Neuronal stem cell (in vitro differentiated cells): ENCODE measurements around the gene ZNF697.

Source experiments
- DNase-seq: peaks from one replicate; pipeline ENCODE4 v3.0.0-alpha.2; 2013; ENCODE audit warnings: low spot score
- H2AFZ ChIP-seq: one replicate; pipeline ENCODE4 v1.6.1; 2013; ENCODE audit warnings: mild to moderate bottlenecking, low read length, inconsistent platforms
- H2AK5ac ChIP-seq: 2 replicates; pipeline ENCODE4 v1.6.1; 2013; ENCODE audit warnings: low read depth, mild to moderate bottlenecking, inconsistent platforms, low read length, moderate library complexity, mixed read lengths
- H2BK120ac ChIP-seq: 2 replicates; pipeline ENCODE4 v1.6.1; 2013; ENCODE audit warnings: low read depth, mild to moderate bottlenecking, inconsistent platforms, low read length, moderate library complexity, mixed read lengths
- H2BK12ac ChIP-seq: one replicate; pipeline ENCODE4 v1.6.1; 2013; ENCODE audit warnings: low read length, inconsistent platforms
- H2BK15ac ChIP-seq: 2 replicates; pipeline ENCODE4 v1.6.1; 2013; ENCODE audit warnings: mild to moderate bottlenecking, low read length, inconsistent platforms, mixed read lengths
- H2BK5ac ChIP-seq: one replicate; pipeline ENCODE4 v1.6.1; 2013; ENCODE audit warnings: inconsistent platforms, mild to moderate bottlenecking, low read length, moderate library complexity
- H3K14ac ChIP-seq: one replicate; pipeline ENCODE4 v1.6.1; 2013; ENCODE audit warnings: low read length, inconsistent platforms
- H3K18ac ChIP-seq: 2 replicates; pipeline ENCODE4 v1.6.1; 2013; ENCODE audit warnings: low read length, inconsistent platforms
- H3K23ac ChIP-seq: 2 replicates; pipeline ENCODE4 v1.6.1; 2013; ENCODE audit warnings: low read depth, mild to moderate bottlenecking, mixed read lengths, low read length, inconsistent platforms; ENCODE audit not compliant: poor library complexity
- H3K27ac ChIP-seq: replicated peaks from 3 replicates; pipeline ENCODE4 v1.5.1; 2013; ENCODE audit warnings: low read length, inconsistent platforms
- H3K27me3 ChIP-seq, 3 experiments: 2 replicates each; pipeline ENCODE4 v1.6.1; 2013; ENCODE audit warnings: low read length in 3 of 3, mild to moderate bottlenecking in 2 of 3, inconsistent platforms in 1 of 3, low read depth in 1 of 3, mixed read lengths in 1 of 3, moderate library complexity in 1 of 3; ENCODE audit not compliant: control insufficient read depth in 3 of 3, insufficient read depth in 3 of 3
- H3K36me3 ChIP-seq, 2 donors: replicated peaks in 1 of 2; 2 replicates each; pipeline ENCODE4 v1.6.1; 2013; ENCODE audit warnings: low read length in 2 of 2; ENCODE audit not compliant: control insufficient read depth in 2 of 2, insufficient read depth in 2 of 2
- H3K4ac ChIP-seq: 2 replicates; pipeline ENCODE4 v1.6.1; 2013; ENCODE audit warnings: inconsistent platforms, mild to moderate bottlenecking, low read length, moderate library complexity
- H3K4me1 ChIP-seq, 2 donors: 1 replicate in 1 of 2; 2 replicates in 1 of 2; pipeline ENCODE4 v1.6.1; 2013; ENCODE audit warnings: low read length in 2 of 2, low read depth in 1 of 2; ENCODE audit not compliant: control insufficient read depth in 2 of 2, insufficient read depth in 1 of 2
- H3K4me2 ChIP-seq: one replicate; pipeline ENCODE4 v1.6.1; 2013; ENCODE audit warnings: mild to moderate bottlenecking, low read length, inconsistent platforms; ENCODE audit not compliant: insufficient read depth, poor library complexity, severe bottlenecking
- H3K4me3 ChIP-seq, 2 donors: 2 replicates each; pipeline ENCODE4 v1.5.1; 2013; ENCODE audit warnings: low read length in 2 of 2, mild to moderate bottlenecking in 2 of 2, inconsistent platforms in 1 of 2, moderate library complexity in 1 of 2
- H3K79me1 ChIP-seq: one replicate; pipeline ENCODE4 v1.6.1; 2013; ENCODE audit warnings: low read depth, mild to moderate bottlenecking, inconsistent platforms, low read length, moderate library complexity
- H3K9ac ChIP-seq: one replicate; pipeline ENCODE4 v1.6.1; 2013; ENCODE audit warnings: mild to moderate bottlenecking, low read depth, low read length, inconsistent platforms; ENCODE audit not compliant: poor library complexity
- H3K9me3 ChIP-seq, 2 donors: replicated peaks in 1 of 2; 2 replicates each; pipeline versions ENCODE3 to v1.6.1; 2013; ENCODE audit warnings: low read length in 2 of 2, mild to moderate bottlenecking in 2 of 2, inconsistent platforms in 1 of 2, low read depth in 1 of 2, mixed read lengths in 1 of 2, moderate library complexity in 1 of 2; ENCODE audit not compliant: control insufficient read depth in 2 of 2, insufficient read depth in 1 of 2
- H4K8ac ChIP-seq: one replicate; pipeline ENCODE4 v1.6.1; 2013; ENCODE audit warnings: low read depth, mild to moderate bottlenecking, inconsistent platforms, low read length, moderate library complexity
- H4K91ac ChIP-seq: one replicate; pipeline ENCODE4 v1.6.1; 2013; ENCODE audit warnings: low read length, low read depth, mild to moderate bottlenecking, inconsistent platforms; ENCODE audit not compliant: poor library complexity
- WGBS, 2 donors: extraction: QIAGEN DNeasy Blood & Tissue Kit; methylation state at CpG; one replicate each; pipeline ENCODE4 v1.1.7; 2013; ENCODE audit warnings: missing lambda C conversion rate in 2 of 2, mixed read lengths in 1 of 2; ENCODE audit not compliant: insufficient read length in 2 of 2, insufficient replicate concordance in 1 of 2; ENCODE audit errors: extremely low coverage in 2 of 2; 5-methylcytosine and 5-hydroxymethylcytosine counted together

Gene ZNF697

GRCh38 chr1:119632841-119633240, 15.2 kb downstream of the ZNF697 start:
- Histone ChIP-seq H2AK5ac (no peak overlapping the region), H3K27ac (no peak overlapping the region), H3K27me3 (no peaks in the 10 kb centered on the region), H2BK120ac (no peak overlapping the region), H3K4ac (no peak overlapping the region), H2AFZ (no peak overlapping the region), H3K4me3 (no peak overlapping the region), H2BK12ac (no peak overlapping the region), H2BK15ac (no peak overlapping the region), H3K9me3 (no peaks in the 10 kb centered on the region), H3K23ac (no peak overlapping the region), H3K36me3 (peaks cover 0 to 3% of the 10 kb centered on the region in 2 donors), H3K9ac (no peak overlapping the region), H4K91ac (no peak overlapping the region), H4K8ac (no peak overlapping the region), H3K18ac (no peak overlapping the region), H3K14ac (no peak overlapping the region), H2BK5ac (no peak overlapping the region), H3K4me1 (peaks cover 0 to 4% of the 10 kb centered on the region in 2 donors), H3K4me2 (no peak overlapping the region), H3K79me1 (no peaks in the 10 kb centered on the region)
- no CpG with 5 or more reads among the region's 4 CpGs for WGBS, 2 donors
- DNase-seq: no peak

DNA sequence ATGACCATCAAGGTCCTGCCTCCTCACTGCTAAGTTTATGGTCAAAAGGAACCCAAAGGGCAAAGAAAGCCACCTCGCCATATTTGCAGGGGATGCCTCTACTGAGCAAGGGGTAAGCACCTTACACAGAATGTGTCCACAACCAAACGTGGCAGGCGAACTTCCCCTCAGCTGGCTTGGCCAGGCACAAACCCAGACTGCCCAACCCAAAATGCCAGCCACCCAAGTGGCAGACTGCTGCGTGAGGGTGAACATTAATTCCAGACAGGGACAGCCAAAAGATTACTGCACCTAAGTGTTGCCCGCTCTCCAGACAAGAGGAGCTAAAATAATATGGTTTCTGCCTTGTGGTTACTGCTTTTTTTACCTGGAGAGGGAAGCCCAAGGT, 16.0 kb downstream of the ZNF697 start:
- H3K9ac ChIP-seq: no peak overlapping the region
- H3K4me1 ChIP-seq: peaks cover 0 to 4% of the 10 kb centered on the region in 2 donors
- H3K4me2 ChIP-seq: no peak overlapping the region
- no peak overlapping the region for H3K23ac ChIP-seq
- H3K27ac ChIP-seq: no peak overlapping the region
- H4K8ac ChIP-seq: no peak overlapping the region
- H2AFZ ChIP-seq: no peak overlapping the region
- peak overlapping the region; percentile 21 for H3K18ac ChIP-seq
- H2BK120ac ChIP-seq: no peak overlapping the region
- no peak overlapping the region for H2AK5ac ChIP-seq
- H3K36me3 ChIP-seq: peaks cover 0 to 3% of the 10 kb centered on the region in 2 donors
- no peaks in the 10 kb centered on the region for H3K27me3 ChIP-seq
- no peak for DNase-seq
- H2BK12ac ChIP-seq: no peak overlapping the region
- H3K9me3 ChIP-seq: no peaks in the 10 kb centered on the region
- no peak overlapping the region for H3K4ac ChIP-seq
- WGBS, 2 donors: no CpG with 5 or more reads among the region's 5 CpGs
- no peak overlapping the region for H4K91ac ChIP-seq
- H3K79me1 ChIP-seq: no peaks in the 10 kb centered on the region
- H2BK5ac ChIP-seq: no peak overlapping the region
- no peak overlapping the region for H2BK15ac ChIP-seq
- H3K14ac ChIP-seq: no peak overlapping the region
- no peak overlapping the region for H3K4me3 ChIP-seq

DNA sequence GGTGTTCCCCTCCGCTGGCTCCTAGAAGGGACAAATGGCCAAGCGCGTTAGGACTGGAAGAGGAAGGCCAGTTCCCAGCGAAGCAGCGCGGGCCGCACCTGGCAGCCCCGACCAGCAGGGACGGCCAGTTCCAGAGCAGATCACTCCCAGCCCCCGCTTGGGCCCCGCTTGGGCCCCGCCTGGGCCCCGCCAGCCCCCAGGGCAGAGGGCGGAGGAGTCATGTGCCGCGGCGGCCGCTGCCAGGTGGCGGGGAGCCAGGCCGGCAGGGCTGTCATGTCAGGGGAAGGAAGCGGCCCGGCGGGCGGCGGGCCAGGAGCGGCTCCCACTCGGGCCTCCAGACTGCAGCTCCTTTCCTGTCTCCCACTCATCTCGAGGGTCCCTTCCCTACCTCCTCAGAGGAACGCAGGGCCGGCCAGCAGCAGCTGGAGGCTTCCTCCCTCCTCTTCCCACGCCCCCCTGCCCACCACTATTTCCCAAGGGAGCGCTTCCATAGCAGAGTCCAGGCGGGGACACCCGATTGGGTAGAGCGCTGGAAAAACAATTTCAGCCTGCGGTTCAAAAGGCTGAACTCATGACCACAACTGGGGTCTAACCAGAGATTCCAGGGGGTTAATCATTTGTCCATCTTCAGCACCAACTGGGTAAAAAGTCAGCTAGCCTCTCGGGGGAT, 16.5 kb downstream of the ZNF697 start:
- no peak overlapping the region for H3K27ac ChIP-seq
- WGBS, 2 donors: no CpG with 5 or more reads among the region's 37 CpGs
- H2AK5ac ChIP-seq: peak overlapping the region; percentile 24
- H2BK120ac ChIP-seq: no peak overlapping the region
- no peak overlapping the region for H2AFZ ChIP-seq
- H3K14ac ChIP-seq: no peak overlapping the region
- H3K36me3 ChIP-seq: peaks cover 0 to 3% of the 10 kb centered on the region in 2 donors
- peak overlapping the region in 1 of 2 donors; percentile 36 for H3K4me3 ChIP-seq
- no peaks in the 10 kb centered on the region for H3K9me3 ChIP-seq
- DNase-seq: no peak
- H3K79me1 ChIP-seq: no peaks in the 10 kb centered on the region
- no peaks in the 10 kb centered on the region for H3K27me3 ChIP-seq
- no peak overlapping the region for H3K4me2 ChIP-seq
- peaks cover 0 to 4% of the 10 kb centered on the region in 2 donors for H3K4me1 ChIP-seq
- no peak overlapping the region for H4K8ac ChIP-seq
- H2BK5ac ChIP-seq: no peak overlapping the region
- H4K91ac ChIP-seq: no peak overlapping the region
- peak overlapping the region; percentile 34 for H3K18ac ChIP-seq
- peak overlapping the region; percentile 18 for H3K9ac ChIP-seq
- H2BK15ac ChIP-seq: no peak overlapping the region
- peak overlapping the region; percentile 11 for H3K23ac ChIP-seq
- no peak overlapping the region for H3K4ac ChIP-seq
- H2BK12ac ChIP-seq: no peak overlapping the region

DNA sequence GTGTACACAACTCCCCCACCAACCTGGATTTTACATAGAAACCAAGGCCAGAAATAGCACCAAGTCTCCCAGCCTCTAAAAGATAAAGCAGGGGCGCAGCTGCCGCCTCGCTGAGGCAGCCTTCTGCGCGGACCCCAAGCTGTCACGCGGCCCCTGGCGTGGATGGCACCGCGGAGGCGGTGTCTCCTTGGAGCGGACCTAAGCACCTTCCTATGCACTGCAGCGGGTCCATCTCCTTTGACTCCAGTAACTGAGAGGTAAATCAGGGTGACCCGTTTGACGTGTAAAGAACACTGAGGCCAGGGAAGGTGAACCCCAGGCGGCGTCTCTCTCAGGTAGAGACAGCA, 17.0 kb downstream of the ZNF697 start:
- H3K14ac ChIP-seq: no peak overlapping the region
- H3K23ac ChIP-seq: peak overlapping the region; percentile 11
- H2AFZ ChIP-seq: no peak overlapping the region
- no peak overlapping the region for H3K9ac ChIP-seq
- H3K27me3 ChIP-seq: no peaks in the 10 kb centered on the region
- no peak overlapping the region for H2BK5ac ChIP-seq
- H3K4me3 ChIP-seq: peak overlapping the region in 1 of 2 donors; percentile 36
- H2BK12ac ChIP-seq: no peak overlapping the region
- no peaks in the 10 kb centered on the region for H3K79me1 ChIP-seq
- no peak overlapping the region for H3K27ac ChIP-seq
- H3K18ac ChIP-seq: no peak overlapping the region
- H2BK15ac ChIP-seq: no peak overlapping the region
- no CpG with 5 or more reads among the region's 17 CpGs for WGBS, 2 donors
- no peaks in the 10 kb centered on the region for H3K9me3 ChIP-seq
- H2BK120ac ChIP-seq: no peak overlapping the region
- no peak overlapping the region for H3K4ac ChIP-seq
- H4K8ac ChIP-seq: no peak overlapping the region
- H3K36me3 ChIP-seq: peaks cover 0 to 4% of the 10 kb centered on the region in 2 donors
- H3K4me1 ChIP-seq: peaks cover 0 to 4% of the 10 kb centered on the region in 2 donors
- H2AK5ac ChIP-seq: peak overlapping the region; percentile 24
- H4K91ac ChIP-seq: no peak overlapping the region
- no peak overlapping the region for H3K4me2 ChIP-seq
- DNase-seq: no peak
